ENCODE measurements around the gene CCDC18. TPM values are rescaled to one million over a fixed set of nuclear protein-coding genes. Genes with fewer than 3 reads are reported as not detected.

CCDC18 gene
- total RNA-seq: 1 to 10 TPM; 1.5 to 4.5 (median 3.7) TPM
- polyA plus RNA-seq: 1 to 10 TPM; 1.7 to 1.9 TPM
- long read RNA-seq, donor 1, partial matches to known transcripts: 11 of 21 reads
- long read RNA-seq, donor 1, other reads (novel, unspliced or antisense): 10 of 21 reads
- long read RNA-seq, donor 2, partial matches to known transcripts: 28 of 33 reads
- long read RNA-seq, donor 2, other reads (novel, unspliced or antisense): 5 of 33 reads
- long read RNA-seq, donor 3, partial matches to known transcripts: 0 of 3 reads
- long read RNA-seq, donor 3, other reads (novel, unspliced or antisense): 3 of 3 reads

DNA sequence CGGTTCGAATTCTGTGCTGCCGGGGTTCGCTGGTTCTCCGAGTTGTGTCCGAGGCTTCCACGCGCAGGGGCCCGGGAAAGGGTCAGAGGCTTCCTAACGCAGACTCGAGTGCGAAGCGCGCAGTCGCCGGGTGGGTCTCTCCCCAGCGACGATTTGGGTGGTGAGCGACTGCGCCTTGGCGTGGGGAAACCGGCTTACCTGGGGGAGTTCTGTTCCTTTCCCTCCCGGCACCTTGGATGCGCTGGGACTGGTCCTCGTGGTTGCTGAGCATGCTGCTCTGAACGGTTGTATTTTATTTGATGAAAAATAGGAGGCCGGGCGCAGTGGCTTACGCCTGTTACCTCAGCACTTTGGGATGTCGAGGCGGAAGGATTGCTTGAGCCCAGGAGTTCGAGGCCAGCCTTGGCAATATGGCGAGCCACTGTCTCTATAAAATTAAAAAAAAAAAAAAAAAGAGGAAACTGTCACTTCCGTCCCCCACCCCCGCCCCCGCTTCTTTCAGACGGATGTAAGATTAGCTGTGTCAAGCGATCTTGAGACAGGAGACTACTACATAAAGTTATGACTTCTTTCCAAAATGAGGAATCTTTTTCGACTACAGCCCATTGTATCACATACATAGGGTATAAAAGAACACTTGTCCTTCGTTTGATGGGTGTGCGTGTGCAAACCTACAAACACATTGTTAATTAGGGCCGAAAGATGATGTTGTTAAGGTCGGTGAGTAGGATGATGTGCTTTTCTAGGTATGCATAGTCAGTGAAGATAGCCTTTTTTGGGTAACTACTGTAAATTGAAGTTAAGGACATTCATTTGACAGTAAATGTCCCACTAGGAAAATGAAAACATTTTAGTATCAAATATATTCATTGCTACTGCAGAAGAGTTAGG, at the start of gene CCDC18:
TSS of gene CCDC18 (plus strand) at position 2 of the 891 bp plus-strand sequence. CDS start 2,638 bp downstream, outside the sequence.
- no peak for TF ChIP-seq EP300 (IDR thresholded peaks at IDR 0.05)
- TF ChIP-seq POLR2A (IDR thresholded peaks at IDR 0.05): no peak
- TF ChIP-seq, protein P1, sequence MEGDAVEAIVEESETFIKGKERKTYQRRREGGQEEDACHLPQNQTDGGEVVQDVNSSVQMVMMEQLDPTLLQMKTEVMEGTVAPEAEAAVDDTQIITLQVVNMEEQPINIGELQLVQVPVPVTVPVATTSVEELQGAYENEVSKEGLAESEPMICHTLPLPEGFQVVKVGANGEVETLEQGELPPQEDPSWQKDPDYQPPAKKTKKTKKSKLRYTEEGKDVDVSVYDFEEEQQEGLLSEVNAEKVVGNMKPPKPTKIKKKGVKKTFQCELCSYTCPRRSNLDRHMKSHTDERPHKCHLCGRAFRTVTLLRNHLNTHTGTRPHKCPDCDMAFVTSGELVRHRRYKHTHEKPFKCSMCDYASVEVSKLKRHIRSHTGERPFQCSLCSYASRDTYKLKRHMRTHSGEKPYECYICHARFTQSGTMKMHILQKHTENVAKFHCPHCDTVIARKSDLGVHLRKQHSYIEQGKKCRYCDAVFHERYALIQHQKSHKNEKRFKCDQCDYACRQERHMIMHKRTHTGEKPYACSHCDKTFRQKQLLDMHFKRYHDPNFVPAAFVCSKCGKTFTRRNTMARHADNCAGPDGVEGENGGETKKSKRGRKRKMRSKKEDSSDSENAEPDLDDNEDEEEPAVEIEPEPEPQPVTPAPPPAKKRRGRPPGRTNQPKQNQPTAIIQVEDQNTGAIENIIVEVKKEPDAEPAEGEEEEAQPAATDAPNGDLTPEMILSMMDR (IDR thresholded peaks at IDR 0.05): no peak
- WGBS, 3 donors: 2 to 5% (median 3%) methylated on average over 24 to 43 of the region's 43 CpGs
- H3K27me3 ChIP-seq: no peaks in the 10 kb centered on the region
- H3K4me1 ChIP-seq (ENCODE audit: insufficient read depth): peaks cover 5% of the 10 kb centered on the region
- H3K36me3 ChIP-seq: no peaks in the 10 kb centered on the region
- peak within 1 kb of the TSS; percentile 82 to 100 for H3K27ac ChIP-seq
- no peaks in the 10 kb centered on the region for H3K9me3 ChIP-seq
- intact Hi-C loops (cut with DNase I): loop anchor here in 1 of 4 donors (2.0 kb wide), 1 partner anchor 102 kb away; the partner anchor contains the start of gene MTF2
- peak within 1 kb of the TSS; percentile 91 for H3K4me3 ChIP-seq
- no peak for DNase-seq

DNA sequence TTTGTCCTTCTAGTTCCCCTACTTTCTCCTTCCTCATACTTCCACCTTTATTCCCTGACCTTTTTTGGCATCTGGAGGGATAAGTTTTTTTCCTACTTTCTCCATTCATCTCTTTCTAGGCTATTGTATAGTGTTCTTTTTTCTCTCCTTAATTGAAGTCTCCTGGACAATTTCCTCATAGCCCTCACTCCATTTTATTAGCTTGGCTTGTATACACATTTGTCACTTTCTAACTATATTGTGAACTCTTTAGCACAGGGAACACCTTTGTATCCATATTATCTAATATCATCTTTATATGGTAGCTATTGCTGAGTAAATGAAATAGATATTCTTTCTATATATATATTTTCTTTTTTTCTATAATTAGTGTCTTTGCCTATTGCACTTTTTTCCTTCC, 47.9 kb upstream of the CCDC18 start:
- DNase-seq: no peak
- Histone ChIP-seq H3K27ac (no peak overlapping the region), H3K4me1 (ENCODE audit: insufficient read depth) (no peaks in the 10 kb centered on the region), H3K4me3 (no peak overlapping the region), H3K27me3 (no peaks in the 10 kb centered on the region), H3K9me3 (no peaks in the 10 kb centered on the region), H3K36me3 (no peaks in the 10 kb centered on the region)
- TF ChIP-seq, protein P1 (IDR thresholded peaks at IDR 0.05): no peak
- no peak for TF ChIP-seq EP300 (IDR thresholded peaks at IDR 0.05)
- no peak for TF ChIP-seq POLR2A (IDR thresholded peaks at IDR 0.05)
- intact Hi-C loops (cut with DNase I): no loop called here

GRCh38 chr1:93136445-93136844, 44.1 kb upstream of the CCDC18 start:
- H3K4me3 ChIP-seq: no peak overlapping the region
- no peaks in the 10 kb centered on the region for H3K27me3 ChIP-seq
- no peak overlapping the region for H3K27ac ChIP-seq
- intact Hi-C loops (cut with DNase I): no loop called here
- no peaks in the 10 kb centered on the region for H3K9me3 ChIP-seq
- no peaks in the 10 kb centered on the region for H3K36me3 ChIP-seq
- DNase-seq: no peak
- TF ChIP-seq, protein P1 (IDR thresholded peaks at IDR 0.05): no peak
- no peak for TF ChIP-seq EP300 (IDR thresholded peaks at IDR 0.05)
- no peak for TF ChIP-seq POLR2A (IDR thresholded peaks at IDR 0.05)
- WGBS, 3 donors: 91 to 94% (median 93%) methylated on average over 5 of the region's 5 CpGs
- no peaks in the 10 kb centered on the region for H3K4me1 ChIP-seq (ENCODE audit: insufficient read depth)

GRCh38 chr1:93137604-93138292, 42.8 kb upstream of the CCDC18 start:
- Histone ChIP-seq H3K27me3 (no peaks in the 10 kb centered on the region), H3K27ac (no peak overlapping the region), H3K9me3 (no peaks in the 10 kb centered on the region), H3K36me3 (no peaks in the 10 kb centered on the region), H3K4me1 (ENCODE audit: insufficient read depth) (no peaks in the 10 kb centered on the region), H3K4me3 (no peak overlapping the region)
- no peak for DNase-seq
- WGBS, 3 donors: 43 to 53% (median 45%) methylated on average over 3 of the region's 3 CpGs
- intact Hi-C loops (cut with DNase I): no loop called here
- TF ChIP-seq, protein P1 (IDR thresholded peaks at IDR 0.05): no peak
- TF ChIP-seq POLR2A (IDR thresholded peaks at IDR 0.05) (no peak), EP300 (IDR thresholded peaks at IDR 0.05) (no peak)
